Activated CD8-positive, alpha-beta memory T cell treated with anti-CD3 and anti-CD28 coated beads, Interleukin-2, amount 50 U/mL, for 48 hours (primary cell): ENCODE data around the gene TDP2.
"Not testable (repeated sequence)": the region's sequence is repeated elsewhere in the genome, so short reads cannot be mapped to it uniquely, and the experiment has no call there.

Experiments used
- DNase-seq: peaks from one replicate; pipeline ENCODE4 v3.0.0-alpha.2; 2020

The TDP2 gene

DNA sequence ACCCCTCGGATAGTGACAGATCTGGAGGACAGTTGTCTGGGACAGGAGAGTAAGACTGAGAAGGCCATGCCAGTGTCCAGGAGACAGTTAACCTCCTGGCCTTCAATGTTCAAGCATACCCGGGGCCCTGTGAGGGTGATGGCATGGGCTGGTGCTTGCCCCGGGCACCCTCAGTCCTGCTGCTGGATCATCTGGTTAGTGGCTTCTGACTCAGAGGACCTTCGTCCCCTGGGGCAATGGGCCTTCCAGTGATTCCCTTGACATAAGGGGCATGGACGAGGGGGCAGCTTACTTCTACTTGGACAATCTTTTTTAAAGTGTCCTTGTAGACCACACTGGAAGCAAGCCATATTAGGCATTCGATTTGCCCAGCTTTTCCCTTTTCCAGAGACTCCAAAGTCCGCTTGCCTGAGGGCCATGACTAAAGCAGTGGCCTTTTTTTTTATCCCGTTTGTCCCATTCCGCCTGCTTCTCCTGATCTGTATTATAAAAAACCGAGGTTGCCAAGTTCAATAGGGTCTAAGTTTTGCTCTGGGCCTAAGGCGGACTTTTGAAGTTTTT, 12.2 kb upstream of the TDP2 start:
- not testable (repeated sequence) for DNase-seq

DNA sequence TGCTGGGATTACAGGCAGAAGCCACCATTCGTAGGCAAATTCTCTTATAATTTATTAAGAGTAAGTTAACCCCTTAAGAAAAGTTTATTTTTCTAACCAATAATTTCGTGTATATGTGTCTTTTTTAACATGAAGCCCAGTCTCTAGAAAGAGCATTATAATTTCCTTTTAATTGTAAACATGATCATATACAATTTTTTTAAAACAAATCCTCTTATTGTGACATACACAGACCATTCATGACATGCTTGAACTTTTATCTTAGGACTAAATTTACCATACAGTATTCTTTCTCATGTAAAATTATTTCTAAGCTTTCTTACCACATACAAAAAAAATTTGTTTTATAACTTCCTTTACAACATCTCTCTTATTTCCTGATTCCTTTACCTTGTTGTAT, 6.9 kb upstream of the TDP2 start:
- no peak for DNase-seq

DNA sequence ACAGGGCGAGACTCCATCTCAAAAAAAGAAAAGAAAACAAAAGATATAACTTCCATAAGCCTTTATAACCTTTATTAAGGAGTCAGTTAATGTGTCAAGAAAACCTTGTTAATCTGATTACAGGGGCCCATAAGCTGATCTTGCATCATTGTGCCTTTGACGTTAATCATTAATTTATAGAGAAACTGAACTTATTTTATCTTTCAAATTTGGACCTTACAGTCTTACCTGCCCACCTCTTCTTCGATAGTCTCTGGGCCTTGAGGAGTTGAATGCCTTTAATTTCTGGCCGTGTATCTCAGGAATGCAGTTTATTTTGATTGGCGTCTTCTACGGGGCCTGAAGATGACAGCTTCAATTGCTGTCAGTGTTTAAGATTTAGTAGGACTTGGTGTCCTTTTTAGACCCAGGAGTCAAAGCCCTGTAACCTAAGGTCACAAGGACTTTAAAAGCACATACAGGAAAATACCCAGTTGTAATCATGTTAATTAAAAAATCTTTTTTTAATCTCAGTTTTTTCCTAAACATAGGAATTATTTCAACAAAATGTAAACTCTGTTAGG, 6.0 kb upstream of the TDP2 start:
- DNase-seq, result no peak

DNA sequence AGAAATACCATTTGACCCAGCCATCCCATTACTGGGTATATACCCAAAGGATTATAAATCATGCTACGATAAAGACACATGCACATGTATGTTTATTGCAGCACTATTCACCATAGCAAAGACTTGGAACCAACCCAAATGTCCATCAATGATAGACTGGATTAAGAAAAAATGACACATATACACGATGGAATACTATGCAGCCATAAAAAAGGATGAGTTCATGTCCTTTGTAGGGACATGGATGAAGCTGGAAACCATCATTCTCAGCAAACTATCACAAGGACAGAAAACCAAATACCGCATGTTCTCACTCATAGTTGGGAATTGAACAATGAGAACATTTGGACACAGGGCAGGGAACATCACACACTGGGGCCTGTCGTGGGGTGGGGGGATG, 4.4 kb upstream of the TDP2 start:
- DNase-seq, result not testable (repeated sequence)

DNA sequence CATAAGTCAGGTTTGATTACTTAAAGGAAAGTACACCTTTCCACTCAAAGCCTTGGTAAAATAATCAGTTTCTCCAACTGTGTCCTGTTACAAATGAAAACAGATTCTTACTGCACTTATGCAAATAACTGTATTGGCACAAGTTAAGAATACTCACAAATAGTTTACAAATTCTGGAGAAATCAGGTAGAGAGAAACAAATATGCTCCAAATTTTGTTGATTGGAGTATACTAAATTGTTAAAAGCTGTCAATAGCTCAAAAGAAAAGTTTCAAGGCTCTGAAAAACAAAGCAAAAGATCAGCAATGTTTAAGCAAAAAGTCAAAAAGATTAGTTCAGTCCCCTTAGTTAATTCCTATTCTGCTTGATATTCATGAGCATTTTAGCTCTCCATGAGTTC, 3.8 kb upstream of the TDP2 start:
- DNase-seq, result not testable (repeated sequence)

DNA sequence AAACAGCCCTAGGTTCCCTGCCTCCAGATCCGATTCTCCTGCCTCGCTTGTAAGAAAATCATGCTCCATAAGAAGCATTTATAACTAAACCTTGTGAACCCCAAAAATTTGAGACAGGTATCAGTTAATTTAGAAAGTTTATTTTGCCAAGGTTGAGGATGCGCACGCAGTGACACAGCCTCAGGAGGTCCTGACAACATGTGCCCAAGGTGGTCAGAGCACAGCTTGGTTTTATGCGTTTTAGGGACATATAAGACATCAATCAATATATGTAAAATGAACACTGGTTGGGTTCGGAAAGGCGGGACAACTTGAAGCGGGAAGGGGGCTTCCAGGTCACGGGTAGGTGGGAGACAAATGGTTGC, 2.3 kb upstream of the TDP2 start:
- DNase-seq, result no peak

DNA sequence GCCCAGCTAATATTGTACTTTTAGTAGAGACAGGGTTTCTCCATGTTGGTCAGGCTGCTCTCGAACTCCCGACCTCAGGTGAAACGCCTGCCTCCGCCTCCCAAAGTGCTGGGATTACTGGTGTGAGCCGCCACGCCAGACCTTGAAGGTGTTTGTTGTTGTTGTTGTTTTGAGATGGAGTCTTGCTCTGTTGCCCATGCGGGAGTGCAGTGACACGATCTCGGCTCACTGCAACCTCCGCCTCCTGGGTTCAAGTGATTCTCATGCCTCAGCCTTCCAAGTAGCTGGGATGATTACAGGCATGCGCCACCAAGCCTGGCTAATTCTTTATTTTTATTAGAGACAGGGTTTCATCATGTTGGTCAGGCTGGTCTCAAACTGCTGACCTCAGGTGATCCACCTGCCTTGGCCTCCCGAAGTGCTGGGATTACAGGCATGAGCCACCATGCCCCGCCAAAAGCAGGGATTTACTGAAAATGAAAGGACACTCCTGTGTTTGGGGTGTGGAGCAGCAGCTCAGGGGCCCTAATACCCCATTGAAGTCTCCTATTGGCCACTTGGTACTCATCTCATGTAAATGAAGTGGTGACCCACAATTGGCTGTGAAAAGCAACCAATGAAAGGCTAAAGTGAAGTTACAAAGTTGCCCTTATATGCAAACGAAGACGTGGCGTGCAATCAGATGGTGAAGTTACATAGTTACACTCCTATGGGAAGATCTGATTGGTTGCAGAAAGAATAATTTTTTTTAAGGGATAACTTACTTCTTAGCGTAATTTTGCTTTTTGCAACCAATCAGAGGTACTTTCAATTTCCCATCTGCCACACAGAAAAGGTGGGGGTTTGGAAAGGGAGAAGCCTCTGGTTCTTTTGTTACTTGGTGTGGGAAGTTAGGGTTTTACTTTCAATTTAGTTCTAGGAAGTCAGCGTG, 1.6 kb upstream of the TDP2 start:
- DNase-seq, result not testable (repeated sequence)

DNA sequence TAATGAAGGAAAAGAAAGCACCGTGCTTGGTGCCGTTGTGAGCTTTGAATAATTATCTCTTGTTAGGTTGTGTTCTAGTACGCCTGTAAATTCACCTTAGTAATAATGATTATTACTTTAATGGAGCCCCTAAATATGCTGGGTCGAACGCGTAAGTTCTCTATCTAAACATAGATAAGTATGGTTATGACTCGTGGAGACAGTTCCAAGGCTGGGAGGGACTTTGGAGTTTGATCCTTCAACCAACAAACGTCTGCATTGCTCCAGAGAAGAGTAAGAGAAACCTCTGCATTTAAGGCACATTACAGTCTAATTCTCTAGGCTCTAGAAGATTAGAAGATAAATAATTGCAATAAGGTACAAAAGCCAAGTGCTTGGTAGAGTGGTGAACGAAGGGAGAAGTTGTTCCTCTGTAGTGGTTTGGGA, 692 bp upstream of the TDP2 start:
- no peak for DNase-seq

DNA sequence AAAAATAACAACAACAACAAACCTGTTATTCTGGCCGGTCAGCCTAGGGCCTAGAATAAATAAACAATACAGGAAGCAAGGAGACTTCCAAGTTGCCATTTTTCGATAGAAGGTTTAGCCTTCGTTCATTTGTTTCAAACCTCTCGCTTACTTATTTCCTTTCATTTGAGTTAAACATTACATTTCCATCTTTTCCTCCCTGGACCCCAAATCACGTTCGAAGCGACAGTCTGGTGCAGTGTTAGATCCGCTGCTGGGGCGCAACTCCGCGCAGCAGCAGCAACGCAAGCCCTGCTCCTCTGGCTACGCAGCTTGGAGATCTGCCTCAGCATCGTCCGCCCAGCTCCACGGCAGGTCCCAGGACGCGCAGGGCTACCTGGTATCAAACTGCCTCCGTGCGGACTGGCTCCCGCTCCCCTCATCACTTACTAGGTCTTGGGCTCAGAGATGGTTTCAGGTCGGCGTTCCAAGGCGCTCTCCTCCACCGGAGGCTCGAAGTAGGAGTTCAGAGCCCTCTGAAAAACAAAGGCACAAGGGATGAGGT, 530 bp downstream of the TDP2 start:
- no peak for DNase-seq

DNA sequence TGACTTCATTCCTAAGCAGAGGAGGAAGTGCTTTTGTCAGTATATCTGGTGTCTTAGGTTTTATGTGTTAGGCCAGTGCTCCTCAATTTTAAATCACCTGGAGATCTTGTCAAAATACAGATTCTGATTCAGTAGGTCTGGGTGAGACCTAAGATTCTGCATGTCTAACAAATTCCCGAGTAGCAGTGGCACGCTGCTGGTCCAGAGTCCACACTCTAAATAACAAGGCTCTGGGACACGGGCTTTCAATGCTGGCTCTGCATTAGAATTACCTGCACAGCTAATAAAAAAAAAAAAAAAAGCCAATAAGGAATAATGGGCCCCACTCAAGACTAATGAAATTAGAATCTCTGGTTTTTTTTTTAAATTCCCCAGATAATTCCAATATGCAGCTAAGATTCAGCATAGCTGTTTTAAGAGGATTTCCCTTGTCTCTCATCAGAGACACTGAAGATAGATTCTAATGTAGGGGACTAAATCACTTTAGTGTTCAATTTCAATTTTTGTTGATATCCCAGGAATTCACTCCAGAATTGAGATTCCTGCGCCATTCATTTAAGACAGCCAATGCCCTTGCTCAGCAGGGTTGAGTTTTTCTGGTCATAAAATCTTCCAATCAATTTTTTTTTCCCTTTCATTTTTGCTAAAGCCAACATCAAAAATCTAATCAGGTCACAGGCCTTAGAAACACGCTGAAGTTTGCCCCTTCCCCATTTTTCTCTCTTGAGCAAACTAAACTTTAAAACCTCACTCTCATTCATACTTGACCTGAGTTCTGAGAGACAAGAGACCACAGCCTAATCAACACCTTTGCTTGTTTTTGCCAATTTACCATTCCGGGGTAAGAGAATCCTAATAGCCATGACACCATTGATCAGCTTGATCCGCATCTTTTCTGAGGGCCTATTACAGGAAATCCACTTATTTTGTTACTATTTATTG, 2.4 kb downstream of the TDP2 start:
- DNase-seq, result no peak

DNA sequence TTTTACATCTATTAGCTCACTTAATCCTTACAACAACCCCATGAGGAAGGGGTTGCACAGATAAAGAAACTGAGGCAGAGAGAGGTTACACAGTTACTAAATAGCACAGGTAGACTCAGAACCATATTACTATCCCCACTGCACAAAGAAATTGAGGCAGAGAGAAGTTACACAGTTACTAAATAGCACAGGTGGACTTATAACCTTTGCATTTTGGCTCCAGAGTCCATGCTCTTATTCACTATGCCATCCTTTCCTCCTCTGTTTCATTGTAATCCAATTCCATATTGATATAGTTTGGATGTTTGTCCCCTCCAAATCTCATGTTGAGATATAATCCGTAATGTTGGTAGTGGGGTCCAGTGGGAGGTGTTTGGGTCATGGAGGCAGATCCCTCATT, 3.5 kb downstream of the TDP2 start:
- DNase-seq, result no peak

DNA sequence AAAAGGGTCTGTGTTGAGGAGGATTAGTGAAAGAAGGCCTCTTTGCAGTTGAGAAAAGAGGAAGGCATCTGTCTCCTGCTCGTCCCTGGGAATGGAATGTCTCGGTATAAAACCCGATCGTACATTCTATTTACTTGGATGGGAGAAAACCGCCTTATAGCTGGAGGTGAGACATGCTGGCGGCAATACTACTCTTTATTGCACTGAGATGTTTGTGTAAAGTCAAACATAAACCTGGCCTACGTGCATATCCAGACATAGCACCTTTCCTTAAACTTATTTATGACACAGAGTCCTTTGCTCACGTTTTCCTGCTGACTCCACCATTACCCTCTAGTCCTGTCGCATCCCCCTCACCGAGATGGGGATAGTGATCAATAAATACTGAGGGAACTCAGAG, 4.5 kb downstream of the TDP2 start:
- no peak for DNase-seq

DNA sequence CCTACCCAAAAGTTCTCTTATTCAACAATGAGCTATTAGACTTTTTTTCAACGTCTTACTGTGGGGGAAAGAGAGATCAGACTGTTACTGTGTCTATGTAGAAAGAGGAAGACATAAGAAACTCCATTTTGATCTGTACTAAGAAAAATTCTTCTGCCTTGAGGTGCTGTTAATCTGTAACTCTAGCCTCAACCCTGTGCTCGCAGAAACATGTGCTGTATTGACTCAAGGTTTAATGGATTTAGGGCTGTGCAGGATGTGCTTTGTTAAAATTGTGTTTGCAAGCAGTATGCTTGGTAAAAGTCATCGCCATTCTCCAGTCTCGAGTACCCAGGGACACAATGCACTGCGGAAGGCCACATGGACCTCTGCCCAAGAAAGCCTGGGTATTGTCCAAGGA, 4.9 kb downstream of the TDP2 start:
- DNase-seq, result not testable (repeated sequence)

DNA sequence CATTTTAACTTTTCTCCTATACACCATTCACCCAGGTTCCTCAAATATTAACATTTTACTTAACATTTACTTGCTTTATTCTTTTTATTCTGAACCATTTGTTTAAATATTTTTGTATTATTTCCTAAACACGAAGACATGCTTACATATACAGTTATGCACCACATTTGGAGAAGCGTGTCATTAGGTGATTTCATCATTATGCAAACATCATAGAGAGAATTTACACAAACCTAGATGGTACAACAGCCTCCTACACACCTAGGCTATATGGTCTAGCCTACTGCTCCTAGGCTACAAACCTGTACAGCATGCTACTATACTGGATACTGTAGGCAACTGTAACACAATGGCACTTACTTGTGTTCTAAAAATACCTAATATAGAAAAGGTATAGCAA, 6.6 kb downstream of the TDP2 start:
- DNase-seq, result no peak

DNA sequence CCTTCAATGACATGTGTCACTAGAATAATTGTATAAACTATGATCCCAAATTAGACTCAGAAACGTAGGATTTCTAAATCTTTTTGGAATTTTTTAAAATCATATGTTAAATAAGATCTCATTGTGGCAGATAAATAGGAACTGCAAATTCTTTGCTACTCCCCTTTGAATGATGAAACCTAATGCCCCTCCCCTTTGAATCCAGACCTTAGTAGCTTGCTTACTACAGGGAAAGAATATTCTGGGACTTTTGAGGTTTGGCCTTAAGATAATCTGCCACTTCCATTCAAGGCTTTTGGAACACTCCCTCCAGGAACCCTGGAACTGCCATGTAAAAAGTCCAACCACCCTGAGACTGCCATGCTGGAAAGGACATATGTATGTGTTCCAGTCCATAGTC, 7.1 kb downstream of the TDP2 start:
- no peak for DNase-seq

DNA sequence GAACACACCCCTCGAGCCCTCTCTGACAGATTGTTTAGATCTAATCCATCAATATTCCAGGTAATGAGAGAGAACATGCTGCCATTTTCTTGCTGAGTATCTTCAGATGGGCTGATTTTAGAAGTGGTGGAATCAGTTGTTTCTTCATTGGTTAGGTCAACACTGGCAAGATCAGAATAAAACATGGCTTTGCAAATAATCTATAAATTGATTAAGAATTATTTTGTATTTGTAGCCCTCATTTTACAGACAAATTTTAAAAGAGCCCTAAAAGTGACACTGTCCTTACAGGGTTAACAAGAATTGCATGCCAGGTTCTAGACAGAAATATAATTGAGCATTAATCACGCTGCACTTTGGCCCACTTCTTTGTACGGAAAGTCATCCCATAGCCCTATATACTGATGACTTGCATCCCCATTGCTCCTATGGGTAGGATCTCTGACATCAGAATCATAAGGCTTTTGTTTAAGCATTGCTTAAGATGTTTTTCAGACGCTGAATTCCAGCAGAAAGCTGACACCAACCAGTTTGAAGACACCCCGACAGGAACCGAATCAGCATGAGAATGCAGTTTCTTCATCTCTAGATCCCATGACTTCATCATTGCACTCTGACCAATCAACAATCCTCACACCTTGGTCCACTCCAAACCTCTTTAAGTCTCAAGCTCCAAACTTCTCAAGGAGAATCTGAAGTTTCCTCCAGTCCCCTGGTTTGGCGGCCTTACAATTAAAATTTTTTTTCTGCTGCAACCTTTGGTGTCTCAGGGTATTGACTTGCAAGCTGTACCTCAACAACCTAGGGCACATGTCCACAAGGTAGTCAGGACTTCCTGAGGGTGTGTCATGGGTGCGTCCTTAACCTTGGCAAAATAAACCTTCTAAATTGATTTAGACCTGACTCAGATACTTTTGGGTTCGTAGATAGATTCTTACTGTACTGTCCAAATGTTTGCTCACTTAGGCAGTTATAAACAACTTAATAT, 7.8 kb downstream of the TDP2 start:
- no peak for DNase-seq

DNA sequence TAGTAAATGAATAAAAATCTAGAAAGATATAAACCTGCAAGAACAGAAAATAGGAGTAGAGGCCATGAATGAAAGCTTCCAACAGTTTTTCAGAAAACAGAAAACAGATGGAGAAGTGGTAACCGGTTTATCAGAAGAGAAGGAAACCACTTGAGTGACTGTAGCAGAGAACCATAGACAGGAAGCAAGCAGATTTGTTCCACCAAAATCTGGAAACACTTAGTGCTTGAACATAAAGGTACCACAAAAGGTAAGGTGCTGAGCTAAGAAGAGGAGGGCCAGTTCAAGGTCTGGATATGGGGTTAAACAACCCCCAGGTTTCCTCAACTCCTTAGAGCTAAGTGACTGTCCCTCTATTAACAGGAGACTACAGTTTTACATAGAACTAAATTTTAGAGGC, 11.5 kb downstream of the TDP2 start:
- no peak for DNase-seq

DNA sequence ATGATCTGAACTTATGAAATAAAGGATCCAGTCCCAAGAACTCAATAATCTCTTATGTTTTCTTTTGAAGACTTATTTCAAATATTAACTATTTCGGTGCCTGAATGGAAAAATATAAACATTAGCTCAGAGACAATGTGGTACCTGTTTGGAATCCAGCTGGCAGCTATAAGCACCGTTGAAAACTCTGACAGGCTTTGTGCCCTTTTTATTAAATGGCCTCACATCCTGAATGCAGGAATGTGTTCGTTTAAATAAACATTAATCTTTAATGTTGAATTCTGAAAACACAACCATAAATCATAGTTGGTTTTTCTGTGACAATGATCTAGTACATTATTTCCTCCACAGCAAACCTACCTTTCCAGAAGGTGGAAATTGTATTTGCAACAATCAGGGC, 16.3 kb downstream of the TDP2 start:
- no peak for DNase-seq

DNA sequence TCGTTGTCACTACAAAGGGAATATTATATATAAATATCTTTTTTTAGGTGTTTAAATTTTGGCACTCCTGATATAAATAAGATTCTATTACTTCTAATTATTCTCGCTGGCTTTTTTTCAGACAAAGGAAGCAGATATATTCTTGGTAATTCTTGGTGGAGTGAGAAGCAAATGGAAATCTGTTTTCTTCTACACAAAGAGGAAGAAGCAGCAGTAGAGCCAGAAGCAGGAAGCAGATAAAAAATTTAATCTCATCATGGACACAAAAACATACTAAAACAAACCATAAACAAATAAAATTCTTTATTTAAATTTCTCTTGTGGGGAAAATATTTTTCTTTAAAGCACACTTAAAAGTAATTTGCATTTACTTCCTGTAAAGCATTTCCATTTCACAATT, 17.0 kb downstream of the TDP2 start:
- DNase-seq, result no peak

DNA sequence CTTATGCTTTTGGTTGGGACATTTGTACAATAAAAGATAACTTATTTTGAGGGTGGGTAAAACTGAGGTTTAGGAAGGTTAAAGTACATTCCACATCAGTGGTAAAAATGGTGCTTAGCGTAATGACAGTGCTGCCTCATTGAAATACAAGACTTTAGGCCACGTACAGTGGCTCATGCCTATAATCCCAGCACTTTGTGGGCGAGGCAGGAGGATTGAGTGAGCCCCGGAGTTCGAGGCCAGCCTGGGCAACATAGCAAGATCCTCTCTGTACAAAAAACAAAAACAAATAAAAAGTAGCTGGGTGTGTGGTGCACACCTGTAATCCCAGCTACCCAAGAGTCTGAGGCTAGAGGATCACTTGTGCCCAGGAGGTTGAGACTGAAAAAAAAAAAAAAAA, 18.4 kb downstream of the TDP2 start:
- no peak for DNase-seq

DNA sequence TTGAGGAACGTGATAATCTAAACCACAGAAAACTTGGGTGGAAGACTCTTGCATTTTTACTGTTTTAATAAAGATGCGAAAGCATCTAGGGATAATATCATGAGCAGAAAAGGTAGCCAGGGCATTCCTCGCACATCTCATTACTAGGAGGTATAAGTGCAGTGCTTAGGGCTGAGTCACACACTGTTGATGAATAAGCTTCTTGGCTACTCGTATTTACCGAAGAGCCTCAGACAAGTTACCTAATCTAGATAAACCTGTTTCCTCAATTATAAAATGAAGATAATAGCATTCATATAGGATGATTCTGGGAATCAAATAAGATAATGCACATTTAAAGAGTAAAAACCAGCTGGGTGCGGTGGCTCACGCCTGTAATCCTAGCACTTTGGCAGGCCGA, 19.9 kb downstream of the TDP2 start:
- DNase-seq, result no peak

DNA sequence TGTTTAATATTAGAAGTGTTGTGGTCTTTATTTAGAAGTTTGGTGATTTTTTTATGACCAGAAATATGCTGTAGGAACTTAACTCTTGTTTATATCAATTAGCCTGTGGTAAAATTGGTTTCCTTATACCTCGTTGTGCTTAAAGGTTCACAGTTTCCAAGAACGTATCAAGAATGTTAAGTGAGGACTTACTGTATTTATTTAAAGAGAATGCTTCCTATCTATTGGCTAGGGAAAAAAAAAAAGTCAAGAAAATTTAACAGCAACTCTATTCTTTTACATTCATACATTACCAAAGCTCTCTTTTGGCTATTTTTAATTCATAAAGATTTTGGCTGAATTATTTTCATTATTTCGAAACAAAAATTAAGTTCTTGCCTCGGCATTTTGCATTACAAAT, 22.3 kb downstream of the TDP2 start:
- no peak for DNase-seq
